H1 (cell line): ENCODE data around the gene HOTAIR.

Source experiments
- POLR2AphosphoS5 ChIP-seq: IDR thresholded peaks from 2 replicates; pipeline ENCODE4 v1.6.1; 2011; ENCODE audit warnings: low read depth, low read length
- YY1 ChIP-seq: IDR thresholded peaks from 2 replicates; pipeline ENCODE4 v1.6.1; 2011; ENCODE audit warnings: low read depth, mild to moderate bottlenecking, low read length
- TF ChIP-seq, protein P1 (sequence below), 3 experiments: IDR thresholded peaks; 1 replicate in 2 of 3; 2 replicates in 1 of 3; pipeline versions ENCODE4 v1.5.1 to v1.6.1; 2011; ENCODE audit warnings: low read length in 3 of 3, mild to moderate bottlenecking in 3 of 3, inconsistent platforms in 2 of 3, low read depth in 1 of 3, moderate library complexity in 1 of 3; ENCODE audit not compliant: insufficient read depth in 1 of 3; ENCODE audit errors: control extremely low read depth in 1 of 3

DNA sequence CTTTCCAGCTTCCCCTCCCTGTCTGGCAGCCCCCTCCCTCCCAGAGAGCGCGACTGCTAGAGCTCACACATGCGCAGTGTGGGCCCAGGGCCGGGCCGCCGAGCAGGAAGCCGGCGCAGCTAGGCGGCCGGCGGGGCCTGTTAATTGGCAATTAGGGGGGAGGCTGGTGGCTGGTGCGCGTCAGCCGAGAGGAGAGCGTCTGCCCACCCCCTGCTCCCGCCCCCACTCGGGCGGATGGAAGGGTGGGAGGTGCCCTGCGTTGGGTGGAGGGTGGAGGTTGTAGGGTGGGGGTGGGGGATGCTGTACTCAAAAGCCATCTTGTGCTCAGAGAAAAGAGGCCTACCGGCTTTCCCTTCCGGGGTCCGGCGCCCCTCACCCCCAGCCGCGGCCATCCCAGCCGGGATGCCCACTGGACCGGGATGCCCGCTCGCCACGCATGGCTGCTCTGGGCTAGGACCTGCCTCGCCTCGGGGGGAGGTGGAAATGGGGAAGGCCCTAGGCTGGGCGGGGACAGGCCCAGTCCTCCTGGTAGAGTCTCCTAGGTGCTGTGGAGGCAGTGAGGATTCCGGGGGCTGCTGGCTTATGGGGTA is 43.2 kb upstream of the HOTAIR start:
- TF ChIP-seq, protein P1, sequence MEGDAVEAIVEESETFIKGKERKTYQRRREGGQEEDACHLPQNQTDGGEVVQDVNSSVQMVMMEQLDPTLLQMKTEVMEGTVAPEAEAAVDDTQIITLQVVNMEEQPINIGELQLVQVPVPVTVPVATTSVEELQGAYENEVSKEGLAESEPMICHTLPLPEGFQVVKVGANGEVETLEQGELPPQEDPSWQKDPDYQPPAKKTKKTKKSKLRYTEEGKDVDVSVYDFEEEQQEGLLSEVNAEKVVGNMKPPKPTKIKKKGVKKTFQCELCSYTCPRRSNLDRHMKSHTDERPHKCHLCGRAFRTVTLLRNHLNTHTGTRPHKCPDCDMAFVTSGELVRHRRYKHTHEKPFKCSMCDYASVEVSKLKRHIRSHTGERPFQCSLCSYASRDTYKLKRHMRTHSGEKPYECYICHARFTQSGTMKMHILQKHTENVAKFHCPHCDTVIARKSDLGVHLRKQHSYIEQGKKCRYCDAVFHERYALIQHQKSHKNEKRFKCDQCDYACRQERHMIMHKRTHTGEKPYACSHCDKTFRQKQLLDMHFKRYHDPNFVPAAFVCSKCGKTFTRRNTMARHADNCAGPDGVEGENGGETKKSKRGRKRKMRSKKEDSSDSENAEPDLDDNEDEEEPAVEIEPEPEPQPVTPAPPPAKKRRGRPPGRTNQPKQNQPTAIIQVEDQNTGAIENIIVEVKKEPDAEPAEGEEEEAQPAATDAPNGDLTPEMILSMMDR (IDR thresholded peaks at IDR 0.05; ENCODE audit: control extremely low read depth in 1 of 3, insufficient read depth in 1 of 3, low read depth in 1 of 3, low read length in 3 of 3), result no peak
- TF ChIP-seq POLR2AphosphoS5 (no peak), YY1 (no peak)
